HepG2 (cell line): Measurements from ENCODE around the gene DPF1. TPM values are rescaled to one million over a fixed set of nuclear protein-coding genes. Genes with fewer than 3 reads are reported as not detected.

ENCODE experiments used
- ATRX ChIP-seq: sonication (generic); formaldehyde crosslinking; IDR thresholded peaks from 2 replicates; pipeline ENCODE4 v1.4.0; 2020; ENCODE audit warnings: missing genetic modification reagents, borderline replicate concordance
- MLXIP ChIP-seq: sonication (generic); formaldehyde crosslinking; IDR thresholded peaks from 2 replicates; pipeline ENCODE4 v1.9.0; 2021; ENCODE audit warnings: missing genetic modification reagents, borderline replicate concordance
- NAIF1 ChIP-seq: sonication (generic); formaldehyde crosslinking; IDR thresholded peaks from 2 replicates; pipeline ENCODE4 v1.5.0; 2020; ENCODE audit warnings: mild to moderate bottlenecking, missing genetic modification reagents, borderline replicate concordance
- RARA ChIP-seq: IDR thresholded peaks from 2 replicates; pipeline ENCODE4 v1.6.1; 2016; ENCODE audit warnings: missing genetic modification reagents, missing compliant biosample characterization
- SALL2 ChIP-seq: sonication (generic); formaldehyde crosslinking; IDR thresholded peaks from 2 replicates; pipeline ENCODE4 v1.8.1; 2023; ENCODE audit warnings: mild to moderate bottlenecking, missing genetic modification reagents, inconsistent platforms
- SMAD9 ChIP-seq: sonication (generic); formaldehyde crosslinking; IDR thresholded peaks from 2 replicates; pipeline ENCODE4 v1.5.1; 2020; ENCODE audit warnings: mild to moderate bottlenecking, missing genetic modification reagents
- U2AF2 ChIP-seq: fragments of 200-400 bp; formaldehyde crosslinking; IDR thresholded peaks from 2 replicates; pipeline ENCODE4 v1.6.1; 2017; ENCODE audit warnings: low read depth, mild to moderate bottlenecking, low read length
- ZFYVE20 ChIP-seq: sonication (generic); formaldehyde crosslinking; IDR thresholded peaks from 2 replicates; pipeline ENCODE4 v1.8.0; 2023; ENCODE audit warnings: low read depth, mild to moderate bottlenecking, moderate library complexity, missing genetic modification reagents, borderline replicate concordance
- ZNF646 ChIP-seq: sonication (generic); formaldehyde crosslinking; IDR thresholded peaks from 2 replicates; pipeline ENCODE4 v1.9.0; 2021; ENCODE audit warnings: mild to moderate bottlenecking, missing genetic modification reagents
- ZNF777 ChIP-seq: sonication (generic); formaldehyde crosslinking; IDR thresholded peaks from 2 replicates; pipeline ENCODE4 v1.4.0; 2020; ENCODE audit warnings: missing genetic modification reagents
- polyA plus RNA-seq, 8 experiments: library from polyadenylated mRNA; depleted of rRNA in 3 of 8; stranded (reverse) in 7 of 8; unstranded in 1 of 8; fragments of >200 nt; fragmentation: Illumina TruSeq in 4 of 8; extraction: Trizol in 4 of 8; gene quantifications; 2 replicates each; pipeline versions ENCODE4 v1.2.1 to v1.2.3, GENCODE V29; 2011 to 2016; ENCODE audit warnings: low read depth in 4 of 8, missing spikeins in 1 of 8, mixed read lengths in 1 of 8; ENCODE audit not compliant: insufficient read depth in 1 of 8
- total RNA-seq, 5 experiments: library from RNA; depleted of rRNA; stranded (reverse); fragments of >200 nt; fragmentation: Illumina TruSeq; extraction: Trizol; gene quantifications; 2 replicates each; pipeline ENCODE4 v1.2.3, GENCODE V29; 2016; ENCODE audit warnings: low read depth in 1 of 5
- TF ChIP-seq, protein P1 (sequence below): sonication (generic); formaldehyde crosslinking; IDR thresholded peaks from 2 replicates; pipeline ENCODE4 v1.8.0; 2022; ENCODE audit warnings: mild to moderate bottlenecking, missing genetic modification reagents, moderate library complexity

The DPF1 gene
- total and polyA plus RNA-seq, 2 of the 13 experiments (the other 11 are each of a cell fraction or from before 2014, with no cell fraction given), result 1.0 to 3.2 TPM

DNA sequence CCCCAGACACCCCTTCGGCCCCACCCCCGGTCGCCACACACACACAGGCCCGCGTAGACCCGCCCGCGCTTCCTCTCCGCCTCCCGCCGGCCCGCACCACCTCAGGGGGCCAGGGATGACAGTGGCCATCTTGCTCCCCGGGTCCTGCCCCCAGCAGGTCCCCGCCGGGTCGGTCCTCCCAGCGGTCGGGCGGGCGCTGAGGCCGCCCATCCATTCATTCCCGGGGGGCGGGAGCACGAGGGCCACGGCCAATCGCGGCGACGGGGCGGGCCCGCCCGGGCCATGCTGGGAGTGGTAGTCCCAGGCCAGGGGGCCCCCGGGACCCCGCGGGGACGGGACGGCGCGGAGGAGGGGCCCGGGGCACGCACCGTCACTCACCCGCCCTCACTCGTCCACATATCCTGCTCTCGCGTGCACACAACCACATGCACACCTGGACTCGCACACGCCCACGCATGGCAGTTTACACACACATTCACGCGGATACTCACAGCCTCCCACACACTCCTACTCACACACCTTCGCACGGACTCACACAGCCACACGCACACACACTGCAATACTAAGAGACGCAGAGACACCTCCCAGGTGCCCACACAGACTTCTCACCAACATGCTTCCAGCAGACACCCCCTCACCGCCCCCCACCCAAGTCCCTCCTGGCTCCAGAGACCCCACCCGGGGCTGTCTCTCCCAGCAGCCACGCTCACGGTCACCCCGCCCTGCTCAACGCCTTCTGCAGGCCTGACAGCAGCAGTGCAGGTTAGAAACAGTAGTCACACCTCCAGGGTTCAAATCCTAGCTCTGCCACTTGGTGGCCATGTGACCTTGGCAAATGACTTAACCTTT lies at the start of gene DPF1 (continued):
- TF ChIP-seq ZFYVE20 (CRISPR knock-in tag) (no peak), ZNF777 (CRISPR knock-in tag) (peak; percentile 39), NAIF1 (CRISPR knock-in tag) (0 out of 2 replicates have a peak, but pooled peaks have one; percentile 17), MLXIP (CRISPR knock-in tag) (no peak), SMAD9 (CRISPR knock-in tag) (no peak), RARA (CRISPR knock-in tag) (no peak), ATRX (no peak), ZNF646 (CRISPR knock-in tag) (peak; percentile 91), U2AF2 (no peak), SALL2 (CRISPR knock-in tag) (0 out of 2 replicates have a peak, but pooled peaks have one; percentile 29)
- TF ChIP-seq, protein P1, sequence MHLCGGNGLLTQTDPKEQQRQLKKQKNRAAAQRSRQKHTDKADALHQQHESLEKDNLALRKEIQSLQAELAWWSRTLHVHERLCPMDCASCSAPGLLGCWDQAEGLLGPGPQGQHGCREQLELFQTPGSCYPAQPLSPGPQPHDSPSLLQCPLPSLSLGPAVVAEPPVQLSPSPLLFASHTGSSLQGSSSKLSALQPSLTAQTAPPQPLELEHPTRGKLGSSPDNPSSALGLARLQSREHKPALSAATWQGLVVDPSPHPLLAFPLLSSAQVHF (CRISPR knock-in tag), result no peak
